ENCODE measurements around the gene SPRED2.

DNA sequence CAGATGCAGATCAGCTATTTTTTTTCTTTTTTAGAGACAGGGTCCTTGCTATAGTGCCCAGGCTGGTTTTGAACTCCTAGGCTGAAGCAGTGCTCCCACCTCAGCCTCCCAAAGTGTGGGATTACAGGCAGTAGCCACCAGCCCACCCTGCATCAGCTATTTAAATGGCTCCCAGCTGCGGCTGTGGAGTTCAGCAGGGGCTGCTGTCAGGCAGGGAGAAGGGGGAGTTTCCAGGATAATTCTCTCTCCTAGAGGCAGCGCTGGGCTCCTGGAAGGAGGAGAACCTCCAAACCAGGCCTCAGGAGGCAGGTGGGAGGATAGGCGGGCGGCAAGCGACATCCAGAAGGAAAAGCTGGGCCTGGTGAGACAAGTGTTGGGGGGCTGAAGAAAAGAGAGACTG is 139.0 kb downstream of the SPRED2 start:
- no peak for TF ChIP-seq YY1 (IDR thresholded peaks at IDR 0.05; ENCODE audit: insufficient read depth, insufficient read length)
- TF ChIP-seq SUZ12 (IDR thresholded peaks at IDR 0.05; ENCODE audit: extremely low read depth, insufficient read depth, insufficient read length) = no peak
